ENCODE results near the gene PPP2R3B. TPM values are rescaled to one million over a fixed set of nuclear protein-coding genes. Genes with fewer than 3 reads are reported as not detected.

Gene PPP2R3B
- total RNA-seq, 1 donor from 2014 or later, result 30.5 TPM

- peaks cover 4% of the 10 kb centered on the region for H3K36me3 Mint-ChIP-seq (ENCODE audit: low read depth)
- H3K27me3 Mint-ChIP-seq (ENCODE audit: low read depth), result no peaks in the 10 kb centered on the region
- no peak for TF ChIP-seq CTCF (IDR thresholded peaks at IDR 0.05)
- DNase-seq (ENCODE audit: low spot score), result peak; percentile 99
- H3K4me1 Mint-ChIP-seq (ENCODE audit: low read depth), result peaks cover 21% of the 10 kb centered on the region
- H3K4me3 Mint-ChIP-seq (ENCODE audit: unreplicated experiment), result peak overlapping the region; percentile 89
- H3K9me3 Mint-ChIP-seq (ENCODE audit: low read depth), result no peaks in the 10 kb centered on the region
- peak overlapping the region; percentile 96 for H3K27ac Mint-ChIP-seq (ENCODE audit: unreplicated experiment)
Measured at GRCh38 chrX:318068-318738, 68.5 kb downstream of the PPP2R3B start.

GRCh38 chrX:317424-318067 lies 69.2 kb downstream of the PPP2R3B start:
- Mint-ChIP-seq H3K9me3 (ENCODE audit: low read depth) (no peaks in the 10 kb centered on the region), H3K4me3 (ENCODE audit: unreplicated experiment) (peak overlapping the region; percentile 89), H3K4me1 (ENCODE audit: low read depth) (peaks cover 14% of the 10 kb centered on the region), H3K36me3 (ENCODE audit: low read depth) (peaks cover 5% of the 10 kb centered on the region), H3K27me3 (ENCODE audit: low read depth) (no peaks in the 10 kb centered on the region), H3K27ac (ENCODE audit: unreplicated experiment) (peak overlapping the region; percentile 96)
- TF ChIP-seq CTCF (IDR thresholded peaks at IDR 0.05), result no peak
- DNase-seq (ENCODE audit: low spot score), result peak; percentile 97

GRCh38 chrX:316351-317325 lies 70.1 kb downstream of the PPP2R3B start:
- DNase-seq (ENCODE audit: low spot score), result peak; percentile 87
- no peak for TF ChIP-seq CTCF (IDR thresholded peaks at IDR 0.05)
- Mint-ChIP-seq H3K27ac (ENCODE audit: unreplicated experiment) (no peak overlapping the region), H3K27me3 (ENCODE audit: low read depth) (no peaks in the 10 kb centered on the region), H3K4me1 (ENCODE audit: low read depth) (peaks cover 12% of the 10 kb centered on the region), H3K36me3 (ENCODE audit: low read depth) (peaks cover 11% of the 10 kb centered on the region), H3K9me3 (ENCODE audit: low read depth) (no peaks in the 10 kb centered on the region), H3K4me3 (ENCODE audit: unreplicated experiment) (peak overlapping the region; percentile 44)

- no peak for TF ChIP-seq CTCF (IDR thresholded peaks at IDR 0.05)
- H3K27me3 Mint-ChIP-seq (ENCODE audit: low read depth), result no peaks in the 10 kb centered on the region
- H3K4me1 Mint-ChIP-seq (ENCODE audit: low read depth), result peaks cover 6% of the 10 kb centered on the region
- DNase-seq (ENCODE audit: low spot score), result peak; percentile 93
- H3K36me3 Mint-ChIP-seq (ENCODE audit: low read depth), result peaks cover 13% of the 10 kb centered on the region
- H3K27ac Mint-ChIP-seq (ENCODE audit: unreplicated experiment), result no peak overlapping the region
- H3K9me3 Mint-ChIP-seq (ENCODE audit: low read depth), result no peaks in the 10 kb centered on the region
- no peak overlapping the region for H3K4me3 Mint-ChIP-seq (ENCODE audit: unreplicated experiment)
Measured at GRCh38 chrX:314781-315595, 71.7 kb downstream of the PPP2R3B start.
